ENCODE results near the gene ATP1A2.

ATP1A2 gene

GRCh38 chr1:160127381-160127780 lies 11.8 kb downstream of the ATP1A2 start:
- no peak for DNase-seq

GRCh38 chr1:160127865-160128523 lies 12.4 kb downstream of the ATP1A2 start:
- DNase-seq = no peak

DNA sequence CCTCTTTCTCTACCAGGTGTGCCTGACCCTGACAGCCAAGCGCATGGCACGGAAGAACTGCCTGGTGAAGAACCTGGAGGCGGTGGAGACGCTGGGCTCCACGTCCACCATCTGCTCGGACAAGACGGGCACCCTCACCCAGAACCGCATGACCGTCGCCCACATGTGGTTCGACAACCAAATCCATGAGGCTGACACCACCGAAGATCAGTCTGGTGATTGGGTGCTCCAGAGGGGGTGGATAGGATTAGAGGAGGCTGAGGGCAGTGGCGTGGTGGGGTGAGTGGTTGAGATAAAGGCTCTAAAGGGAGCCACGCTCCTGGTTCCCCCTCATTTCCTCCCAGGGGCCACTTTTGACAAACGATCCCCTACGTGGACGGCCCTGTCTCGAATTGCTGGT lies 13.1 kb downstream of the ATP1A2 start:
- DNase-seq = no peak

DNA sequence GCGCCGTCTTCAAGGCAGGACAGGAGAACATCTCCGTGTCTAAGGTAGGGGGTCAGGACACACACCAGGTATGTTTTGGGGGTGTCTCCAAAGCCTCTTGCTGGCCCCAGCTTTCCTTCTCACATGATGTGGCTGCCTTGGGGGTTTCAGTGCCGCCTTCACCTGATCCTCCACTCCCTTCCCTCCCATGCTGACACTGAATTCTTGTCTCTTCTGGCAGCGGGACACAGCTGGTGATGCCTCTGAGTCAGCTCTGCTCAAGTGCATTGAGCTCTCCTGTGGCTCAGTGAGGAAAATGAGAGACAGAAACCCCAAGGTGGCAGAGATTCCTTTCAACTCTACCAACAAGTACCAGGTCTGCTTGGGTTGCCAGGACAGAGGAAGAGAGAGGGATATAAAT lies 13.5 kb downstream of the ATP1A2 start:
- DNase-seq = no peak

GRCh38 chr1:160129558-160129957 lies 14.0 kb downstream of the ATP1A2 start:
- no peak for DNase-seq

GRCh38 chr1:160129966-160130365 lies 14.4 kb downstream of the ATP1A2 start:
- no peak for DNase-seq

DNA sequence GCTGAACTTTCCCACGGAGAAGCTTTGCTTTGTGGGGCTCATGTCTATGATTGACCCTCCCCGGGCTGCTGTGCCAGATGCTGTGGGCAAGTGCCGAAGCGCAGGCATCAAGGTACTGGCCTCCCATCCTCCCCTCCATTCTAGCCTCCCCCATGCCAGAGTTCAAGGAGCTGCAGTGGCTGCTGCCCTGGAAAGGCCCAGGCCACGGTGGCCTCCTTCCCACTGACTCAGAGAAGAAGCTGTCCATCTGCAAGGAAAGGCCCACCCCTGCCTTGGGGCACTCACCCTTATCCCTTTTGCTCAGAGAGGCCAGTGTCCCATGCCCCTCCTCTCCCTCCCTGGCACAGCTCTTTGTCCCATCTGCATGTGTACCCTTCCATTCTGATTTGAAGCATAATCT lies 14.9 kb downstream of the ATP1A2 start:
- no peak for DNase-seq

DNA sequence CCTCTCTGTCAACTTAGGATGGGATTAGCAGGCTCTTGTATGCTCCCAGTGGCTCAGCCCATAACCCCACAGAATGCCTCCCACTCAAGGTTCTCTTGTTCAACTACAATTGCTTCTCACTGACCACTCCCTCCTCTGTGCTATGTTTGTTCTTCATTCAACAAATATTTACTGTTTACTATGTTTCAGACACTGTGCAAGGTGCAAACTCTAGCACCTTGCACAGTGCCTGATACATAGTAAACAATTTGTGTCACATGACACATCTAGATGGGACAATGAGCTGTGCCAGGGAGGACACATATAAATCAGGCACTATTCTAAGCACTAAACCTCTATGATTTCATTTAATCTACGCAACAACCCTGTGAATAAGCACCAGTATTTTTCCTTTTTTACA lies 15.4 kb downstream of the ATP1A2 start:
- no peak for DNase-seq

DNA sequence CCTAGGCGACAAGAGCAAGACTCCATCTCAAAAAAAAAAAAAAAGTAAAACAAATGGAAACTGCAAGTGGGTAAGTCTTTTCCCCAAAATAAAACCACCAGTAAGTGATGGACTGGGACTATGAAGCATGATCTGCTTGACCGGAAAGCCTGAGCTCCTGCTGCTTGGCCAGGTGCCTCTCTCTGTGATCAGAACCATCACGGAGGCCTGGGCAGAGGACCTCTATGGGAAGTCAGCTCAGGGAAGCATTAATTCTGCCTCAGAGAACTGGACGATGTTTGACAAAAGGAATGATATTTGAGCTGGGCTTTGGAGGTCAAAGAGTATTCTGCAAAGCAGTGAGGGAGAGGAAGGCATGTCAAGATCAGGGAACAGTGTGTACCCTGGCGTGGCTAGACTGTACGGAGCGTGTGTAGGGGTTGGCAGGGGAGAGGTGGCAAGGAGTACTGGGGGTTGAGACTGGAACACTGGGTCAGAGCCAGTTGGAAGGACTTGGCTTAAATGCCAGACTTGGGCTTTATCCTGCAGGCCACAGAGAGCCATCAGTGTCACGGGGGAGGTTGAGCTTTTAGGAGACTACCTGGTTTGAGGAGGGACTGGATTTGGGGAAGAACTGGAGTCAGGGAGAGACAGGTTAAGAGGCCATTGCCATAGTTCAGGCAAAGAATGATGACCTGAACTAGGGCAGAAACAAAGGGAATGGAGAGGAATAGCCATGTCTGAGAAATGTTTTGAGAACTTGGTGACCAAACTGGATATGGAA lies 16.4 kb downstream of the ATP1A2 start:
- DNase-seq = no peak

GRCh38 chr1:160133990-160134770 lies 18.6 kb downstream of the ATP1A2 start:
- DNase-seq = no peak

GRCh38 chr1:160134791-160135572 lies 19.4 kb downstream of the ATP1A2 start:
- DNase-seq = no peak

- no peak for DNase-seq
These were observed 20.8 kb downstream of the ATP1A2 start for GRCh38 chr1:160136121-160136925.

- DNase-seq = no peak
These were observed 21.3 kb downstream of the ATP1A2 start for GRCh38 chr1:160136926-160137200.

DNA sequence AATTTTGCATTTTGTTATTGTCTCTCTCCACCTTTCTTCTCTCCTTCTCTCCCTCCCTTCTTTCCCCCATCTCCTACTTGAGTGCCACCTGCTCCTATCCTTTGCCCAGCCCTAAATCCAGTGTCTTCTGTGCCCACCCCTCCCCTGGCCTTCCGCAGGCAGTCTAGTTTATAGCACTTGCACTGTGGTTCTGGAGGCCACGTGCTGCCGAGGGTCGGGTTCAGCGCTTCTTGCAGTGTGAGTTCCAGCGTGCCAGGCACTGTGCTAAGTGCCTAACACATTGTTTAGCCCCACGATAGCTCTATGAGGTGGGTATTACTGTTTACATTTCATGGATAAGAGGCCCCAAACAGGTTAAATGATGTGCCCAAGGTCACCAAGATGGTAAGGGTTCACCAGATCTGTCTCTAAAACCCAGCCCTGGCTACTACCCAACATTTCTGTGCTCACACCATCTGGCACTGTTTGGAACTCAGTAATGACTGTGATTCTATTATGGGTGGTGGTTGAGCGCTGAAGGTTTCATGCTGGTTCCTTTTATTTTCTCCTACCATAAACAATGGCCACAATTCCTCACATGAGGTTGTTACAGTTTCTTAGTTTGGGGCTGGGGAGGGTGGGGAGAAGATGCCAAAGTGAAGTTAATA lies 21.8 kb downstream of the ATP1A2 start:
- DNase-seq = no peak

GRCh38 chr1:160139840-160140239 lies 24.3 kb downstream of the ATP1A2 start:
- DNase-seq = no peak

GRCh38 chr1:160143695-160144094 lies 28.1 kb downstream of the ATP1A2 start:
- no peak for DNase-seq

GRCh38 chr1:160144921-160145320 lies 29.4 kb downstream of the ATP1A2 start:
- no peak for DNase-seq

GRCh38 chr1:160146107-160146506 lies 30.5 kb downstream of the ATP1A2 start:
- no peak for DNase-seq

GRCh38 chr1:160148121-160148520 lies 32.6 kb downstream of the ATP1A2 start:
- no peak for DNase-seq

DNA sequence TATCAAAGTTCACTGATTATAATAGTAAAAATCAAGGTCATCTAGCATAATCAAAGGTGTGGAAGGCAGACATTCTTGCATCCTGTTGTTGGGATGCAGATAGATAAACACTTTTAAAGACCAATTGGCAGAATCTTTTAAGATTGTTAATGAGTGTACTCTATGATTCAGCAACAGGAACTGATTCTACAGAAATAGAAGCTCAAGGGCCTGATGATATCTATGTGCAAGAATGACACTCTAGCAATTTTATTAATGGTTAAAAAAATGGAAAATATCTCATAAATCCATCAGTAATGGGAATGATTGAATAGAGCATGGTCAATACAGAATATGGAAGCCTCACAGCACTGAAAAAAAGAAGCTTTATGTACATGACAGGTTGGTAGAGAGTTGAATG lies 33.7 kb downstream of the ATP1A2 start:
- DNase-seq = no peak

DNA sequence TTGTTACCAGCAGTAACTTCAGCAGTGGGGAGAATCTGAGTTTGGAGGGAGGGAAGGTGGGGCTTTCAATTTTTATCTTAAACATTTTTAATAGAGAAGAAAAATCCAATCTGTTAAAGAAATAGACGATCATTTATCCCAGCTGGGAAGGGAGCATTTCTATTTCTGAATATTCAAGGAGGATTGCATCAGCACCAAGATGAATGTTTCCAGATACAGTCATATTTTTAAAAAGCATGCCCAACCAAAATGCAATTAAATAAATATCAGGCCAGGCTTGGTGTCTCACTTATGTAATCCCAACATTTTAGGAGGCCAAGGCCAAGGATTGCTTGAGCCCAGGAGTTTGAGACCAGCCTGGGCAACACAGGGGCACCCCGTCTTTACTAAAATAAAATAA lies 34.2 kb downstream of the ATP1A2 start:
- no peak for DNase-seq

DNA sequence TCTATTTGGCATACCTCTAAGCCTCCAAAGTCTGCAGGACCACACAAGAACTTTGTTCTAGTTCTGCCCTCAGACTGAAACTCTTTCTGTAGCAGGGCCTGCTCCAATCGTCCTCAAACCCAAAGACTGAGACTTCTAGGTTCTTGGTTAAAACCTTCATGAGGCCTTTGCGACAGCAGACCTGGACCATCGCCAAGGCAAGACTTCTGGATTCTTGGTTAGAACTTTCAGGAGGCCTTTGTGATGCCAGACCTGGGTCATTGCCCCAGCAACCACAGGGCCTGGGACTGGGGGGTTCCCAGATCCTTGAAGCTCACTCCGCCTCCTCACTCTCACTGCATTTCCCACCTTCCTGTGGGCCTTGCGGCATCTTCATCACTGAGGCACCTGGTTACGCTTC lies 35.7 kb downstream of the ATP1A2 start, which contains the start of gene ATP1A4:
Gene ATP1A4 (plus strand): TSS at position 301 of the 400 bp plus-strand sequence. CDS start 438 bp downstream, outside the sequence.
- DNase-seq = no peak
